Measurements from ENCODE around the gene ROCK1. TPM values are rescaled to one million over a fixed set of nuclear protein-coding genes. Genes with fewer than 3 reads are reported as not detected.
A peak's percentile ranks its signal among the peaks of the same experiment; 100 is the strongest.

The ROCK1 gene
- total and polyA plus RNA-seq, 2 of the 8 experiments (the other 6 are each of a cell fraction or from before 2014, with no cell fraction given) = 4.2 to 48.9 TPM

DNA sequence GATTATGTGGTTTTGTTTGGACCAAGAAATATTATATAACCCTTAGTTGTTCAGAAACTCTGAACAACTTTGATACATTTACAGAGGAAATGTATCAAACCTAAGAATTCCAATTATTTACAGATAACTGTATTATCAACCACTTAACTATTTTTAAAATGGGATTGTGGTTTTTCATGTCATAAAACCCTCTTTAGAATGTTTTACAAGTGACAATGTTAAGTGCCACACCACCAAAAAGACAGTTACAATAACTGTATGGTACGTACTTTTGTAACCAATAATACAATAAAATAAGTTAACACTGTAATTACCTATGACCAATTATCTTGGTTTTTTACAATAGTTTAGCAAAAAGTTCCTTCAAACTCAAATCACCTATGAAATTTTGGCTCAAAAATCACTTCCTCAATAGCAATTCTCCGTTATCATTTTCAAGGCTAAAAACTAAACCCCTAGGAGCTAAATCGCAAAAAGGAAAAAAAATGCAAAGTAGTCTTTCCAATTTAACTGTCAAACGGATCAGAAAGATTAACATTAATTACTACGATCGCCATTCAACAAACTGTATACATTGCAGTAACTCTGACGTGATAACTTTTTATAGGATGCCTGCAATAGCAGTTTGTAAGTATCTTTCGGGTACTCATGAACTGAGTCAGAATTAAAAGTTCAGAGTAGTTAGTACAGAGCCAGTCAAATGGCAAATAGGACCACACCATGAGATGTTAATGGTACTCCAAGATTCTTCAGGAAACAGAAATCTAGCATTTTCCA lies 1.5 kb downstream of the ROCK1 start:
- H3K27ac ChIP-seq (ENCODE audit: low read depth, low read length) = no peak overlapping the region
- peaks cover 1 to 2% of the 10 kb centered on the region in 2 experiments for H4K20me1 ChIP-seq (replicated peaks in 1 of 2; ENCODE audit: control insufficient read depth in 1 of 2, insufficient read depth in 2 of 2, low read length in 2 of 2)
- TF ChIP-seq KDM1A (IDR thresholded peaks at IDR 0.05; ENCODE audit: borderline replicate concordance, low read length) = no peak
- TF ChIP-seq SAP30 (IDR thresholded peaks at IDR 0.05; ENCODE audit: insufficient read depth, insufficient replicate concordance, low read length) = no peak
- no peak for TF ChIP-seq USF2 (IDR thresholded peaks at IDR 0.05; ENCODE audit: low read length)
- no peak for TF ChIP-seq SP1 (IDR thresholded peaks at IDR 0.05; ENCODE audit: low read depth, low read length)
- TF ChIP-seq CBX5 (IDR thresholded peaks at IDR 0.05; ENCODE audit: low read depth, low read length) = no peak
- TF ChIP-seq GABPA (IDR thresholded peaks at IDR 0.05; ENCODE audit: borderline replicate concordance, insufficient read depth, low read length) = no peak
- TF ChIP-seq CTBP2 (IDR thresholded peaks at IDR 0.05; ENCODE audit: borderline replicate concordance, insufficient read depth, insufficient read length, low read length) = no peak
- TF ChIP-seq HDAC2 (IDR thresholded peaks at IDR 0.05; ENCODE audit: borderline replicate concordance in 1 of 2, low read depth in 2 of 2, low read length in 2 of 2) = no peak
- no peak for TF ChIP-seq CREB1 (IDR thresholded peaks at IDR 0.05)
- TF ChIP-seq, protein P1, sequence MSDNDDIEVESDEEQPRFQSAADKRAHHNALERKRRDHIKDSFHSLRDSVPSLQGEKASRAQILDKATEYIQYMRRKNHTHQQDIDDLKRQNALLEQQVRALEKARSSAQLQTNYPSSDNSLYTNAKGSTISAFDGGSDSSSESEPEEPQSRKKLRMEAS (IDR thresholded peaks at IDR 0.05) = no peak

More for the DNA sequence above, 1.5 kb downstream of the ROCK1 start:
- DNase-seq (ENCODE audit: low read depth in 1 of 2, low spot score in 2 of 2) = no peak
- Histone ChIP-seq H3K27me3 (replicated peaks in 1 of 4; ENCODE audit: control insufficient read depth in 3 of 4, extremely low read depth in 1 of 4, insufficient read depth in 3 of 4, low read length in 3 of 4) (peaks cover 0 to 4% (median under 1%) of the 10 kb centered on the region in 4 experiments; a peak in 1 of 7 replicates), H3K18ac (ENCODE audit: extremely low read depth, low read length) (no peak overlapping the region), H2AFZ (ENCODE audit: low read length) (peak overlapping the region; percentile 70; the same call in 1 of the 2 replicates), H3K14ac (ENCODE audit: insufficient read length) (no peak overlapping the region), H3K4me3 (ENCODE audit: extremely low read depth in 1 of 4, insufficient read depth in 2 of 4, low read depth in 3 of 4, low read length in 4 of 4) (peak overlapping the region; percentile 92 to 98 (median 96)), H4K8ac (ENCODE audit: extremely low read depth, insufficient read depth, low read length) (no peak overlapping the region), H2BK15ac (ENCODE audit: low read length) (no peak overlapping the region), H3K23me2 (ENCODE audit: low read depth, low read length) (peaks cover 7% of the 10 kb centered on the region; the same call in 1 of the 2 replicates), H3K4ac (replicated peaks; ENCODE audit: insufficient read length, low read depth, low read length) (no peak overlapping the region), H4K5ac (ENCODE audit: insufficient read length, low read depth, low read length) (no peak overlapping the region), H3K4me1 (replicated peaks in 1 of 4; ENCODE audit: control insufficient read depth in 3 of 4, insufficient read depth in 4 of 4, low read length in 3 of 4) (no peaks in the 10 kb centered on the region; a peak in 1 of 7 replicates), H3K9ac (replicated peaks in 1 of 4; ENCODE audit: extremely low read depth in 1 of 4, low read depth in 3 of 4, low read length in 3 of 4) (peak overlapping the region; percentile 65 to 87 (median 85); a peak in 6 of 7 replicates), H3K9me3 (ENCODE audit: insufficient read depth in 2 of 2, low read depth in 1 of 2, low read length in 1 of 2) (no peaks in the 10 kb centered on the region), H3K79me2 (ENCODE audit: control insufficient read depth in 1 of 2, insufficient read depth in 2 of 2, low read length in 2 of 2) (peaks cover 0 to 56% of the 10 kb centered on the region in 2 experiments; a peak in 3 of 4 replicates), H3K56ac (replicated peaks; ENCODE audit: insufficient read length, low read depth, low read length) (no peak overlapping the region), H2AK5ac (ENCODE audit: low read depth, low read length) (no peak overlapping the region), H2BK12ac (ENCODE audit: low read depth, low read length) (no peak overlapping the region), H2BK20ac (ENCODE audit: low read length) (no peak overlapping the region), H4K91ac (replicated peaks; ENCODE audit: insufficient read length, low read length) (no peak overlapping the region), H3K23ac (ENCODE audit: insufficient read length) (no peak overlapping the region), H3K36me3 (ENCODE audit: control insufficient read depth in 2 of 4, insufficient read depth in 4 of 4, low read length in 3 of 4) (no peaks in the 10 kb centered on the region), H2BK5ac (ENCODE audit: low read depth, low read length) (no peak overlapping the region), H3K4me2 (ENCODE audit: insufficient read depth in 1 of 2, low read depth in 2 of 2, low read length in 2 of 2) (peak overlapping the region; percentile 91 to 93), H3K79me1 (ENCODE audit: low read depth, low read length) (no peaks in the 10 kb centered on the region), H2BK120ac (replicated peaks; ENCODE audit: low read depth, low read length) (no peak overlapping the region)
- ChIA-PET POLR2A (ENCODE audit: partially characterized antibody) (no interaction called here), CTCF (ENCODE audit: partially characterized antibody) (no interaction called here)
- 10% methylated on average over 8 of the region's 8 CpGs; no CpG with 5 or more reads in 1 of the 2 experiments for WGBS, 2 experiments (ENCODE audit: extremely low coverage in 1 of 2, insufficient coverage in 1 of 2, insufficient read length in 1 of 2, insufficient replicate concordance in 2 of 2, low coverage in 1 of 2, low lambda C conversion rate in 2 of 2, missing lambda C conversion rate in 1 of 2)
- FAIRE-seq = no peak

Measured in H1 (cell line).